ENCODE data around the gene P2RX1.

Gene P2RX1

DNA sequence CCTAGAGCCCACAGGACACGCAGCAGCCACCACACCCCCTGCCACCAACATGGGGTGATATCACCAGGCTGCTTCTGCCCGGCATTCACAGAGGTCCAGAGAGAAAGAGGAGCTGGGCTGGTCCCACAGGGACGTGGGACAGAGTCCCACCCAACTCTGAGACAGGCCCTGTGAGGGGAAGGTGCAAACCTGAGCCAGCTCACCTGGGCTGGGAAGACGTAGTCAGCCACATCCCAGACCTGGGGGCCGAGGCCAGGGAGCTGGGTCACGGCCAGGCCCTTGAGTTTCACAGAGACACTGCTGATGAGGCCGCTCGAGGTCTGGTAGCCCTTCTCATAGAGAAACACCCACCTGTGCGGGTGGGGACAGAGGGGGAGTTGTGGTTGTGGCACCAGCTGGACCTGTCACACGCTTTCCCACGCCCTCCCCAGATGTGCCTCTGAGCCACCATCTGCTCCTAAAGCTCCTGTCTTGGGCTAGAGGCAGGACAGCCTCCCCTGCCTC lies 11.2 kb downstream of the P2RX1 start:
- no peak overlapping the region for H3K27ac ChIP-seq
- TF ChIP-seq, protein P1, sequence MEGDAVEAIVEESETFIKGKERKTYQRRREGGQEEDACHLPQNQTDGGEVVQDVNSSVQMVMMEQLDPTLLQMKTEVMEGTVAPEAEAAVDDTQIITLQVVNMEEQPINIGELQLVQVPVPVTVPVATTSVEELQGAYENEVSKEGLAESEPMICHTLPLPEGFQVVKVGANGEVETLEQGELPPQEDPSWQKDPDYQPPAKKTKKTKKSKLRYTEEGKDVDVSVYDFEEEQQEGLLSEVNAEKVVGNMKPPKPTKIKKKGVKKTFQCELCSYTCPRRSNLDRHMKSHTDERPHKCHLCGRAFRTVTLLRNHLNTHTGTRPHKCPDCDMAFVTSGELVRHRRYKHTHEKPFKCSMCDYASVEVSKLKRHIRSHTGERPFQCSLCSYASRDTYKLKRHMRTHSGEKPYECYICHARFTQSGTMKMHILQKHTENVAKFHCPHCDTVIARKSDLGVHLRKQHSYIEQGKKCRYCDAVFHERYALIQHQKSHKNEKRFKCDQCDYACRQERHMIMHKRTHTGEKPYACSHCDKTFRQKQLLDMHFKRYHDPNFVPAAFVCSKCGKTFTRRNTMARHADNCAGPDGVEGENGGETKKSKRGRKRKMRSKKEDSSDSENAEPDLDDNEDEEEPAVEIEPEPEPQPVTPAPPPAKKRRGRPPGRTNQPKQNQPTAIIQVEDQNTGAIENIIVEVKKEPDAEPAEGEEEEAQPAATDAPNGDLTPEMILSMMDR (IDR thresholded peaks at IDR 0.05) = no peak
- H3K4me3 ChIP-seq = no peak overlapping the region
- no peak for DNase-seq (ENCODE audit: low spot score)

DNA sequence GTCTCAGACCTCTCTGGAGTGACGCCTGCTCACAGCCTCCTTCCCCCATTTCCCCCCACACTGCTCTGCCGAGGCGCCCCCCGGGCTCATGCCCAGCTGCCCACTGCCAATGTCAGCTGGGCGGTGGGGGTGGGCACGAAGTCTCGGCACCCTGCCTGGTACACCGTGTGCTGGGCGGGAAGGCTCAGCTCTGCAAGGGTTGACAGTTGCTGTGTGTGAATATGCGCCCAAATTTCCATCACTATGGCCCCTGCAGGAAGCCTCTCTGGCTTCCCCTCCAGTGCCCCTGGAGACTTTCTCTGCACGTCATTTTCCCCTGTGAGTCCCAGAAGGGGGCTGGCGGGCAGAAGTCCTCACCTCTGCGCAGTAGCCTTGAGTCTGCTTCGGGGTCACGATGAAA lies 11.8 kb downstream of the P2RX1 start:
- TF ChIP-seq, protein P1 (IDR thresholded peaks at IDR 0.05) = no peak
- Histone ChIP-seq H3K27ac (no peak overlapping the region), H3K4me3 (no peak overlapping the region)
- DNase-seq (ENCODE audit: low spot score) = no peak

DNA sequence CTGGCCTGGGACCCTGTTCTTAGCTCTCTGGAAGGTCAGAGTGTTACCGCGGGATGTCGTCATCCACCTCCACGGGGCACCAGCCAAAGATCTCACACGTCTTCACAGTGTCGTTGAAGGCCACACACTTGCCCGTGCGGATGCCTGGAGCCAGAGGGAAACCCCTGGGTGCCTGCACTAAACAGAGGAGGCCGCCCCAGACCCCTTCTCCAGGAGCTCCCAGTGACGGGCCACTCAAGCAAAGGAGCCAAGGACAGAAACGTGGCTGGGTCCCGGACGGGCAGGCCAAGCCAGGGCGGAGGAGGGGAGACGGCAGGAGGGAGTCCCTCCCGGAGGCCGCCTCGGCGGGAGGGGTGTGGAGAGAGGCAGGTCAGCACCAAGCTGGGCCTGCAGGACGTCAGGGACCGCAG lies 12.4 kb downstream of the P2RX1 start:
- DNase-seq (ENCODE audit: low spot score) = no peak
- H3K27ac ChIP-seq = no peak overlapping the region
- no peak overlapping the region for H3K4me3 ChIP-seq
- TF ChIP-seq, protein P1 (IDR thresholded peaks at IDR 0.05) = no peak

- DNase-seq (ENCODE audit: low spot score) = no peak
- Histone ChIP-seq H3K27ac (no peak overlapping the region), H3K4me3 (no peak overlapping the region)
- TF ChIP-seq, protein P1 (IDR thresholded peaks at IDR 0.05) = no peak
These were observed 13.0 kb downstream of the P2RX1 start for GRCh38 chr17:3903051-3903825.

GRCh38 chr17:3900646-3901045 lies 15.6 kb downstream of the P2RX1 start:
- H3K4me3 ChIP-seq = no peak overlapping the region
- no peak overlapping the region for H3K27ac ChIP-seq
- TF ChIP-seq, protein P1 (IDR thresholded peaks at IDR 0.05) = no peak
- no peak for DNase-seq (ENCODE audit: low spot score)

- no peak overlapping the region for H3K27ac ChIP-seq
- no peak overlapping the region for H3K4me3 ChIP-seq
- DNase-seq (ENCODE audit: low spot score) = no peak
- TF ChIP-seq, protein P1 (IDR thresholded peaks at IDR 0.05) = no peak
These were observed 18.5 kb downstream of the P2RX1 start for GRCh38 chr17:3897731-3898130.

DNA sequence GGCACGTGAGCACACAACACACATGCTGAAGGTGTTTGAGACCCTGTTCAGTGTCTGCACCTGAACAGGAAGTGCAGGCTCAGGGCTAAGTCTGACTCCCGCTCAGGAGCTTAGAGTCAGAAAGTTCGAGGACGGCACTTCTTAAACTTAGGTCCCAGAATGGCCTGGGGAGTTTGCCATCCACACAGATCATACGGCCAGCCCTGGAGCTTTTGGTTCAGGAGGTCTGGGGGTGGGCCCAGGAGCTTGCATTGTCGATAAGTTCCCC lies 19.4 kb downstream of the P2RX1 start:
- TF ChIP-seq, protein P1 (IDR thresholded peaks at IDR 0.05) = no peak
- no peak for DNase-seq (ENCODE audit: low spot score)
- Histone ChIP-seq H3K4me3 (no peak overlapping the region), H3K27ac (peak overlapping the region in 1 of 2 donors; percentile 47)
